ENCODE measurements around the gene FXYD6. TPM values are rescaled to one million over a fixed set of nuclear protein-coding genes. Genes with fewer than 3 reads are reported as not detected.

Gene FXYD6
- total and polyA plus RNA-seq, 9 of the 15 experiments (the other 6 are each of a cell fraction or from before 2014, with no cell fraction given): 0.07 to 0.35 TPM; not detected in 7

- H3K9me1 ChIP-seq (ENCODE audit: control insufficient read depth, insufficient read depth, low read length): no peaks in the 10 kb centered on the region
- ChIA-PET CTCF (ENCODE audit: low intra/inter-chr PET ratio) (no interaction called here), POLR2A (no interaction called here)
- no peaks in the 10 kb centered on the region for H4K20me1 ChIP-seq (replicated peaks; ENCODE audit: control insufficient read depth, insufficient read depth, low read length)
- FAIRE-seq (no peak), DNase-seq (ENCODE audit: extremely low read depth in 1 of 4, low spot score in 3 of 4) (no peak), ATAC-seq (no peak; the same call in 1 of the 3 replicates)
- in situ Hi-C loops (cut with MboI): no loop called here
- WGBS (ENCODE audit: insufficient coverage, low coverage, missing lambda C conversion rate): 2% methylated on average over 7 of the region's 7 CpGs
- H3K36me3 ChIP-seq (ENCODE audit: control insufficient read depth, insufficient read depth, low read length): no peaks in the 10 kb centered on the region
- peaks cover 0 to 17% of the 10 kb centered on the region in 2 experiments; a peak in 1 of 5 replicates for H3K4me1 ChIP-seq (replicated peaks in 1 of 2; ENCODE audit: control insufficient read depth in 2 of 2, insufficient read depth in 2 of 2, low read length in 2 of 2)
- no peak overlapping the region for H3K4me2 ChIP-seq (ENCODE audit: insufficient read depth, low read length)
- no TSS peak for BruUV-seq (replicated peaks)
- H2AFZ ChIP-seq (ENCODE audit: low read depth, low read length): no peak overlapping the region
- TF ChIP-seq PCBP1 (IDR thresholded peaks at IDR 0.05; ENCODE audit: low read depth, low read length, poor library complexity, severe bottlenecking) (no peak), SREBF2 (CRISPR knock-in tag; IDR thresholded peaks at IDR 0.05) (no peak), DMBX1 (CRISPR knock-in tag; IDR thresholded peaks at IDR 0.05; ENCODE audit: borderline replicate concordance) (no peak), SAFB2 (IDR thresholded peaks at IDR 0.05; ENCODE audit: borderline replicate concordance, low read depth, low read length, severe bottlenecking) (no peak), HNRNPH1 (optimal IDR thresholded peaks at IDR 0.05; ENCODE audit: low read depth, low read length) (no peak), KAT7 (CRISPR knock-in tag; IDR thresholded peaks at IDR 0.05; ENCODE audit: borderline replicate concordance) (no peak), MITF (IDR thresholded peaks at IDR 0.05) (no peak), ETV5 (CRISPR knock-in tag; IDR thresholded peaks at IDR 0.05; ENCODE audit: low read depth) (no peak), PHF8 (IDR thresholded peaks at IDR 0.05; ENCODE audit: borderline replicate concordance, low read length) (no peak), ZNF311 (CRISPR knock-in tag; IDR thresholded peaks at IDR 0.05) (no peak), HIVEP1 (CRISPR knock-in tag; IDR thresholded peaks at IDR 0.05) (no peak), KLF10 (CRISPR knock-in tag; IDR thresholded peaks at IDR 0.05) (no peak), U2AF2 (optimal IDR thresholded peaks at IDR 0.05; ENCODE audit: low read depth, low read length) (no peak), CTCF (IDR thresholded peaks at IDR 0.05 in 2 of 3, conservative IDR thresholded peaks at IDR 0.05 in 1 of 3; ENCODE audit: insufficient read depth in 2 of 3, low read depth in 1 of 3, low read length in 3 of 3) (no peak)
- H3K9me3 ChIP-seq (replicated peaks; ENCODE audit: control insufficient read depth, insufficient read depth, low read depth, low read length): no peaks in the 10 kb centered on the region
- H3K27me3 ChIP-seq (ENCODE audit: control insufficient read depth in 2 of 2, insufficient read depth in 2 of 2, low read length in 2 of 2): peaks cover 22 to 84% of the 10 kb centered on the region in 2 experiments; a peak in 4 of 5 replicates
- no peak overlapping the region for H3K9ac ChIP-seq (ENCODE audit: insufficient read depth in 1 of 2, low read depth in 2 of 2, low read length in 2 of 2)
- intact Hi-C loops (cut with micrococcal nuclease): no loop called here
- no peak overlapping the region for H3K27ac ChIP-seq (ENCODE audit: extremely low read depth, low read depth, low read length)
- no peaks in the 10 kb centered on the region for H3K79me2 ChIP-seq (ENCODE audit: control insufficient read depth, insufficient read depth, low read length)
- H3K4me3 ChIP-seq: no peak overlapping the region
These were observed 47.1 kb downstream of the FXYD6 start for GRCh38 chr11:117829369-117829725.

Data from K562 (cell line).